PC-9 (cell line): ENCODE data around the gene EFTUD2. TPM values are rescaled to one million over a fixed set of nuclear protein-coding genes. Genes with fewer than 3 reads are reported as not detected.

Source experiments
- BruUV-seq: library from RNA; stranded (reverse); fragments of 400-500 nt; replicated peaks from 2 replicates; lab custom pipeline; 2021; lab: Mats Ljungman, UMichigan
- CTCF ChIA-PET: fragments of 300-600 bp; sonication (Branson Sonifier 250); formaldehyde crosslinking; loops from one replicate; lab custom pipeline; 2022; ENCODE audit warnings: antibody characterized with exemption; lab: Charles Lee
- POLR2A ChIA-PET: fragments of 300-600 bp; sonication (Branson Sonifier 250); formaldehyde crosslinking; loops from one replicate; lab custom pipeline; 2022; ENCODE audit warnings: antibody characterized with exemption; ENCODE audit not compliant: unreplicated experiment; lab: Charles Lee
- DNase-seq, 2 experiments: peaks; one replicate each; pipeline versions ENCODE4 v3.0.0 to v3.0.0-alpha.2; 2015 to 2022; ENCODE audit warnings: mixed read lengths in 1 of 2
- H2AFZ ChIP-seq: fragments of 200-600 bp; sonication (generic); 2 replicates; pipeline ENCODE4 v1.8.1; 2017; ENCODE audit warnings: antibody characterized with exemption
- H3F3A ChIP-seq: fragments of 200-600 bp; sonication (generic); 2 replicates; pipeline ENCODE4 v1.8.1; 2017; ENCODE audit warnings: antibody characterized with exemption, mild to moderate bottlenecking, low read depth; ENCODE audit not compliant: insufficient read depth
- H3K27ac ChIP-seq: fragments of 200-600 bp; sonication (generic); 2 replicates; pipeline ENCODE4 v1.6.1; 2016; ENCODE audit warnings: mixed run types
- H3K27me3 ChIP-seq: fragments of 200-600 bp; sonication (generic); 2 replicates; pipeline ENCODE4 v1.6.1; 2016; ENCODE audit warnings: low read depth, mixed run types; ENCODE audit not compliant: insufficient read depth
- H3K36me3 ChIP-seq: fragments of 200-600 bp; sonication (generic); 2 replicates; pipeline ENCODE4 v1.6.1; 2016; ENCODE audit warnings: low read depth, mixed run types
- H3K4me1 ChIP-seq: fragments of 200-600 bp; sonication (generic); replicated peaks from 2 replicates; pipeline ENCODE4 v1.6.1; 2016; ENCODE audit warnings: mixed run types; ENCODE audit not compliant: insufficient read depth
- H3K4me2 ChIP-seq: fragments of 200-600 bp; sonication (generic); 2 replicates; pipeline ENCODE4 v1.6.1; 2017; ENCODE audit warnings: mixed run types
- H3K4me3 ChIP-seq: fragments of 200-600 bp; sonication (generic); 2 replicates; pipeline ENCODE4 v1.6.1; 2016; ENCODE audit warnings: mixed run types
- H3K79me2 ChIP-seq: fragments of 200-600 bp; sonication (generic); 2 replicates; pipeline ENCODE4 v1.6.1; 2017; ENCODE audit warnings: low read depth, mixed run types
- H3K9me2 ChIP-seq: fragments of 200-600 bp; sonication (generic); 2 replicates; pipeline ENCODE4 v1.8.1; 2017; ENCODE audit warnings: mild to moderate bottlenecking; ENCODE audit not compliant: insufficient read depth
- H3K9me3 ChIP-seq: fragments of 200-600 bp; sonication (generic); 2 replicates; pipeline ENCODE4 v1.8.1; 2016; ENCODE audit warnings: low read depth; ENCODE audit not compliant: insufficient read depth
- H4K20me1 ChIP-seq: fragments of 200-600 bp; sonication (generic); 2 replicates; pipeline ENCODE4 v1.8.1; 2017; ENCODE audit not compliant: insufficient read depth
- EZH2 ChIP-seq: fragments of 200-600 bp; sonication (generic); IDR thresholded peaks from 2 replicates; pipeline ENCODE4 v1.8.0; 2017; ENCODE audit warnings: antibody characterized with exemption, low read depth
- intact Hi-C: fragments of 100-400 bp; cut with micrococcal nuclease; formaldehyde crosslinking; loops from one replicate; pipeline ENCODE4 v1.10.0; 2022; ENCODE audit not compliant: unreplicated experiment
- total RNA-seq: library from RNA; stranded (reverse); gene quantifications from 2 replicates; pipeline ENCODE4 v1.2.3, GENCODE V29; 2021
- TF ChIP-seq, protein P1 (sequence below): fragments of 200-600 bp; sonication (generic); conservative IDR thresholded peaks from 2 replicates; pipeline ENCODE4 v1.6.1; 2017; ENCODE audit warnings: mixed run types, antibody characterized with exemption, mild to moderate bottlenecking, moderate library complexity

The EFTUD2 gene
- total RNA-seq, 1 experiment from 2014 or later, result 126 TPM

GRCh38 chr17:44892250-44892649 is 7.0 kb downstream of the EFTUD2 start:
- no peak for TF ChIP-seq EZH2
- TF ChIP-seq, protein P1, sequence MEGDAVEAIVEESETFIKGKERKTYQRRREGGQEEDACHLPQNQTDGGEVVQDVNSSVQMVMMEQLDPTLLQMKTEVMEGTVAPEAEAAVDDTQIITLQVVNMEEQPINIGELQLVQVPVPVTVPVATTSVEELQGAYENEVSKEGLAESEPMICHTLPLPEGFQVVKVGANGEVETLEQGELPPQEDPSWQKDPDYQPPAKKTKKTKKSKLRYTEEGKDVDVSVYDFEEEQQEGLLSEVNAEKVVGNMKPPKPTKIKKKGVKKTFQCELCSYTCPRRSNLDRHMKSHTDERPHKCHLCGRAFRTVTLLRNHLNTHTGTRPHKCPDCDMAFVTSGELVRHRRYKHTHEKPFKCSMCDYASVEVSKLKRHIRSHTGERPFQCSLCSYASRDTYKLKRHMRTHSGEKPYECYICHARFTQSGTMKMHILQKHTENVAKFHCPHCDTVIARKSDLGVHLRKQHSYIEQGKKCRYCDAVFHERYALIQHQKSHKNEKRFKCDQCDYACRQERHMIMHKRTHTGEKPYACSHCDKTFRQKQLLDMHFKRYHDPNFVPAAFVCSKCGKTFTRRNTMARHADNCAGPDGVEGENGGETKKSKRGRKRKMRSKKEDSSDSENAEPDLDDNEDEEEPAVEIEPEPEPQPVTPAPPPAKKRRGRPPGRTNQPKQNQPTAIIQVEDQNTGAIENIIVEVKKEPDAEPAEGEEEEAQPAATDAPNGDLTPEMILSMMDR, result no peak
- H2AFZ ChIP-seq, result no peak overlapping the region
- POLR2A ChIA-PET, result no interaction called here
- no peaks in the 10 kb centered on the region for H3K27me3 ChIP-seq
- H3K27ac ChIP-seq, result no peak overlapping the region
- intact Hi-C loops, result no loop called here
- CTCF ChIA-PET, result interaction anchor here (0.6 kb wide), 1 partner anchor 162 kb away, joined by 7 read pairs; no protein-coding TSS in a partner anchor
- peaks cover 12% of the 10 kb centered on the region; the same call in 1 of the 2 replicates for H3K36me3 ChIP-seq
- BruUV-seq, result no TSS peak
- no peak overlapping the region for H3K4me3 ChIP-seq
- peaks cover 87% of the 10 kb centered on the region for H3K79me2 ChIP-seq
- H3K9me3 ChIP-seq, result no peaks in the 10 kb centered on the region
- DNase-seq, result no peak
- H4K20me1 ChIP-seq, result peaks cover 47% of the 10 kb centered on the region
- H3K4me2 ChIP-seq, result no peak overlapping the region
- peaks cover 4% of the 10 kb centered on the region; the same call in 1 of the 2 replicates for H3F3A ChIP-seq
- no peaks in the 10 kb centered on the region for H3K9me2 ChIP-seq
- H3K4me1 ChIP-seq, result no peaks in the 10 kb centered on the region

- peaks cover 37% of the 10 kb centered on the region for H4K20me1 ChIP-seq
- no peak for DNase-seq
- TF ChIP-seq, protein P1, result no peak
- TF ChIP-seq EZH2, result no peak
- H3K4me1 ChIP-seq, result no peaks in the 10 kb centered on the region
- intact Hi-C loops, result no loop called here
- no peaks in the 10 kb centered on the region for H3K9me2 ChIP-seq
- no peak overlapping the region for H2AFZ ChIP-seq
- peaks cover 4% of the 10 kb centered on the region; the same call in 1 of the 2 replicates for H3F3A ChIP-seq
- CTCF ChIA-PET, result no interaction called here
- no TSS peak for BruUV-seq
- peaks cover 55% of the 10 kb centered on the region for H3K79me2 ChIP-seq
- H3K27me3 ChIP-seq, result no peaks in the 10 kb centered on the region
- no peak overlapping the region for H3K27ac ChIP-seq
- no peak overlapping the region for H3K4me3 ChIP-seq
- H3K4me2 ChIP-seq, result no peak overlapping the region
- H3K9me3 ChIP-seq, result no peaks in the 10 kb centered on the region
- POLR2A ChIA-PET, result no interaction called here
- H3K36me3 ChIP-seq, result peaks cover 29% of the 10 kb centered on the region
Measured at GRCh38 chr17:44889003-44889402, 10.2 kb downstream of the EFTUD2 start.

GRCh38 chr17:44887971-44888954 is 11.0 kb downstream of the EFTUD2 start:
- no peak for TF ChIP-seq EZH2
- TF ChIP-seq, protein P1, result no peak
- Histone ChIP-seq H3K9me2 (no peaks in the 10 kb centered on the region), H3K36me3 (peaks cover 31% of the 10 kb centered on the region), H2AFZ (no peak overlapping the region), H3K27ac (no peak overlapping the region), H3K79me2 (peaks cover 51% of the 10 kb centered on the region), H3K9me3 (no peaks in the 10 kb centered on the region), H3K4me1 (no peaks in the 10 kb centered on the region), H3K27me3 (no peaks in the 10 kb centered on the region), H3F3A (peaks cover 4% of the 10 kb centered on the region; the same call in 1 of the 2 replicates), H3K4me2 (no peak overlapping the region), H3K4me3 (no peak overlapping the region), H4K20me1 (peaks cover 37% of the 10 kb centered on the region)
- intact Hi-C loops, result no loop called here
- no TSS peak for BruUV-seq
- ChIA-PET POLR2A (no interaction called here), CTCF (no interaction called here)
- no peak for DNase-seq
